ENCODE data around the gene UGT2A1.

GRCh38 chr4:69658133-69658532 is 5.1 kb upstream of the UGT2A1 start:
- TF ChIP-seq CTCF (conservative IDR thresholded peaks at IDR 0.05; ENCODE audit: low read depth, low read length): no peak
- TF ChIP-seq MXI1 (IDR thresholded peaks at IDR 0.05; ENCODE audit: borderline replicate concordance, low read depth, low read length): no peak
